ENCODE data around the gene TMEM63C.

DNA sequence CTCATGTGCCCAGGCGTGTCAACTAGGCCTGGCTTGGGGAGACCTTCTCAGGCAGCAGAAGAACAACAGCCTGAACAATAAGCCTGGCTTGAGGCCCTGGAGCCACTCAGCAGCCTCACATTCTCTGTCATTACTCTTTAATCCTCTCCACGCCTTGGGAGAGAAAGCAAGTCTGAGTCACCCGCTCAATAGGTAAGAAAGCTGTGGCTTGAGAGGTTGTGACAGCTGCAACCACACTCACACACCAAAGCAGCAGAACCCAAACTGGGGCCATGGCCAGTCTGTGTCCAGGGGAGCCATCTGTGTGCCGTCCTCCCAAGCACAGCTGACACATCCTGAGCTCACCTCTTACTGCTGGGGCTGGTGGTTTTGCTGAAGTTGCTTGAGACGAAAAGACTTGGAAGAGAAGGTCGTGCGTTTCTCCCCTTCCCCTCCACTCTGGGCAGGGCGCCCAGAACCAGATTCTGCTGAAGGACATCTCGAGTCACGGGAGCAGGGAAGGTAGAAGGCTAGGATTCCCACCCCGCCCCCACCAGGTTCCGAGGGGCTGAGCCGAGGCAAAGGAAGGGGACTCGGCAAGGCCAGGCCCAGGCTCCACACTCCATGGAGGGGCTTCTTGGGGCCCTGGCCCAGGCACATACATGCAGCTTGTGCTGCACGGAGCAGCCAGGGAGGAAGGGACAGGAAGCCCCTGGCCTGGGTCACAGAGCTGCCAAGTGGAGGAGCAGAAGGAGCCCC, 5.5 kb downstream of the TMEM63C start:
- TF ChIP-seq, protein P1, sequence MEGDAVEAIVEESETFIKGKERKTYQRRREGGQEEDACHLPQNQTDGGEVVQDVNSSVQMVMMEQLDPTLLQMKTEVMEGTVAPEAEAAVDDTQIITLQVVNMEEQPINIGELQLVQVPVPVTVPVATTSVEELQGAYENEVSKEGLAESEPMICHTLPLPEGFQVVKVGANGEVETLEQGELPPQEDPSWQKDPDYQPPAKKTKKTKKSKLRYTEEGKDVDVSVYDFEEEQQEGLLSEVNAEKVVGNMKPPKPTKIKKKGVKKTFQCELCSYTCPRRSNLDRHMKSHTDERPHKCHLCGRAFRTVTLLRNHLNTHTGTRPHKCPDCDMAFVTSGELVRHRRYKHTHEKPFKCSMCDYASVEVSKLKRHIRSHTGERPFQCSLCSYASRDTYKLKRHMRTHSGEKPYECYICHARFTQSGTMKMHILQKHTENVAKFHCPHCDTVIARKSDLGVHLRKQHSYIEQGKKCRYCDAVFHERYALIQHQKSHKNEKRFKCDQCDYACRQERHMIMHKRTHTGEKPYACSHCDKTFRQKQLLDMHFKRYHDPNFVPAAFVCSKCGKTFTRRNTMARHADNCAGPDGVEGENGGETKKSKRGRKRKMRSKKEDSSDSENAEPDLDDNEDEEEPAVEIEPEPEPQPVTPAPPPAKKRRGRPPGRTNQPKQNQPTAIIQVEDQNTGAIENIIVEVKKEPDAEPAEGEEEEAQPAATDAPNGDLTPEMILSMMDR (conservative IDR thresholded peaks at IDR 0.05; ENCODE audit: low read length), result no peak
- TF ChIP-seq EZH2phosphoT487 (IDR thresholded peaks at IDR 0.05; ENCODE audit: borderline replicate concordance, low read depth, low read length), result no peak

All from OCI-LY7 (cell line).